Neural crest cell (in vitro differentiated cells): ENCODE data around the gene CIZ1. TPM values are rescaled to one million over a fixed set of nuclear protein-coding genes. Genes with fewer than 3 reads are reported as not detected.

Experiments used
- DNase-seq: peaks from one replicate; pipeline ENCODE4 v3.0.0; 2021; ENCODE audit warnings: low read depth, mixed read lengths, low spot score
- H3K27ac Mint-ChIP-seq: one replicate; pipeline ENCODE4 v1.8.0; 2021; ENCODE audit warnings: mild to moderate bottlenecking, mixed read lengths; ENCODE audit not compliant: unreplicated experiment
- H3K27me3 Mint-ChIP-seq: 2 replicates; pipeline ENCODE4 v1.8.0; 2021; ENCODE audit warnings: low read depth, mild to moderate bottlenecking, mixed read lengths
- H3K36me3 Mint-ChIP-seq: 2 replicates; pipeline ENCODE4 v1.8.0; 2021; ENCODE audit warnings: low read depth, mild to moderate bottlenecking, mixed read lengths
- H3K4me1 Mint-ChIP-seq: 2 replicates; pipeline ENCODE4 v1.8.0; 2021; ENCODE audit warnings: mixed read lengths
- H3K4me3 Mint-ChIP-seq: one replicate; pipeline ENCODE4 v1.8.0; 2021; ENCODE audit warnings: mild to moderate bottlenecking, mixed read lengths
- H3K9me3 Mint-ChIP-seq: 2 replicates; pipeline ENCODE4 v1.8.0; 2021; ENCODE audit warnings: mixed read lengths
- total RNA-seq: library from RNA; stranded (reverse); gene quantifications from 2 replicates; pipeline ENCODE4 v1.2.1, GENCODE V29; 2021
- TF ChIP-seq, protein P1 (sequence below): fragments of 200-600 bp; sonication (generic); conservative IDR thresholded peaks from 2 replicates; pipeline ENCODE4 v1.5.0; 2021; ENCODE audit warnings: antibody characterized with exemption, mild to moderate bottlenecking

The CIZ1 gene
- total RNA-seq, 1 donor from 2014 or later, result 226 TPM

DNA sequence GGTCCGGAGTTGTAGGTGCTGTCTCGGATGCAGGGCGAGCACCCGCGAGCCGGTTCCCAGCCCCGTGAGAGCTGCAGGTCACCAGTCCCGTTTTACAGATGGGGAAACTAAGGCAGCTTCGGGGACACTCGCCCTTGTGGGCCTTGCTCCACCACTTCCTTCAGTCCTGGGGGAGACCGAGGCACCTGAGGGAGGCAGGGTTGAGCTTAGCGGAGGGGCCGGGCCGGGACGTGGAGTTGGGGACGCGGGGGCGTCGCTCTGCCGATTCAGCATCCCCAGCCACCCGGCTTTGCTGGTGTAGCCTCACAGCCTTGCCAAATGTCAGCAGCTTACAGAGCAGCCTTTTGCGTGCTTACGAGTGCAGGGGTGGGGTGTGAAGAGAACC is 30.8 kb downstream of the CIZ1 start:
- TF ChIP-seq, protein P1, sequence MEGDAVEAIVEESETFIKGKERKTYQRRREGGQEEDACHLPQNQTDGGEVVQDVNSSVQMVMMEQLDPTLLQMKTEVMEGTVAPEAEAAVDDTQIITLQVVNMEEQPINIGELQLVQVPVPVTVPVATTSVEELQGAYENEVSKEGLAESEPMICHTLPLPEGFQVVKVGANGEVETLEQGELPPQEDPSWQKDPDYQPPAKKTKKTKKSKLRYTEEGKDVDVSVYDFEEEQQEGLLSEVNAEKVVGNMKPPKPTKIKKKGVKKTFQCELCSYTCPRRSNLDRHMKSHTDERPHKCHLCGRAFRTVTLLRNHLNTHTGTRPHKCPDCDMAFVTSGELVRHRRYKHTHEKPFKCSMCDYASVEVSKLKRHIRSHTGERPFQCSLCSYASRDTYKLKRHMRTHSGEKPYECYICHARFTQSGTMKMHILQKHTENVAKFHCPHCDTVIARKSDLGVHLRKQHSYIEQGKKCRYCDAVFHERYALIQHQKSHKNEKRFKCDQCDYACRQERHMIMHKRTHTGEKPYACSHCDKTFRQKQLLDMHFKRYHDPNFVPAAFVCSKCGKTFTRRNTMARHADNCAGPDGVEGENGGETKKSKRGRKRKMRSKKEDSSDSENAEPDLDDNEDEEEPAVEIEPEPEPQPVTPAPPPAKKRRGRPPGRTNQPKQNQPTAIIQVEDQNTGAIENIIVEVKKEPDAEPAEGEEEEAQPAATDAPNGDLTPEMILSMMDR, result no peak
- no peaks in the 10 kb centered on the region for H3K9me3 Mint-ChIP-seq
- no peak for DNase-seq
- H3K27ac Mint-ChIP-seq, result no peak overlapping the region
- H3K4me3 Mint-ChIP-seq, result peak overlapping the region; percentile 90
- no peaks in the 10 kb centered on the region for H3K27me3 Mint-ChIP-seq
- peaks cover 4% of the 10 kb centered on the region for H3K36me3 Mint-ChIP-seq
- peaks cover 5% of the 10 kb centered on the region for H3K4me1 Mint-ChIP-seq

DNA sequence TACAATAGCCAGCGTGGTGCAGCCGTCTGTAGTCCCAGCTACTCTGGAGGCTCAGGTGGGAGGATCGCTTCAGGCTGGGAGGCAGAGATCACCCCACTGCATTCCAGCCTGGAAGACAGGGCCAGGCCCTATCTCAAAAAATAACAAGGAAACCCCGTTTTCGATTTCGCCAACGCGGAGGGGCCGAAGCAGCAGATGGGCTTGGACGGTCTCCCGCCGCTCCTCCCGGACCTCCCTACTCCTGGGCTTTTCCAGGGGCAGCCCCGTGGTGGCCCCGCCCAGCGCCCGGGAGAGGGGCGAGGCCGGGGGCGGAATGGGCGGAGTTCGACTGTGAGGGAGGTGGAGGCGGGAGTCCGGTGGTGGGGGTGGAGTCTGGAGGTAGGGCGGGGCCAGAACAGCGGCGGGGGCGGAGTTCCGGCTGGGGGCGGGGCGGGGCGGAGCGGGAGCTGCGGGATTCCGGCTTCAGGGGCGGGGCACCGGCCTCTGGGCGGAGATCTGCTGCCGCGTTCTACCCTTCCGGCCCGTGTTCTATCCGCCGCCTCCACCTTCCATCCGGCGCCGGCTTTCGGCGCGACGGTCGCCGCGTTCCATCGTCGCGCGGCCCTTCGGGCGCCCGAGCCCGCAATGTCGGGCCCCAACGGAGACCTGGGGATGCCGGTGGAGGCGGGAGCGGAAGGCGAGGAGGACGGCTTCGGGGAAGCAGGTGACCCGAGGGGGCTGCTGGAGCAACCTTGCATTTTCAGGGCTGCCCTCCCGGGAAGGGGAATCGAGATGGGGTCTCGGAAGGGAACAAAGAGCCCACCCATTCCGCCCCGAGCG is 31.4 kb downstream of the CIZ1 start, which contains the start of gene BBLN:
BBLN (plus strand) TSS at position 482 of the 819 bp plus-strand sequence; CDS start at position 625, 143 bp downstream.
- Mint-ChIP-seq H3K4me1 (peaks cover 5% of the 10 kb centered on the region), H3K27ac (peak within 1 kb of the TSS; percentile 85), H3K27me3 (no peaks in the 10 kb centered on the region), H3K9me3 (no peaks in the 10 kb centered on the region), H3K36me3 (peaks cover 4% of the 10 kb centered on the region), H3K4me3 (peak within 1 kb of the TSS; percentile 90)
- peak; percentile 98 for DNase-seq
- TF ChIP-seq, protein P1, result no peak

DNA sequence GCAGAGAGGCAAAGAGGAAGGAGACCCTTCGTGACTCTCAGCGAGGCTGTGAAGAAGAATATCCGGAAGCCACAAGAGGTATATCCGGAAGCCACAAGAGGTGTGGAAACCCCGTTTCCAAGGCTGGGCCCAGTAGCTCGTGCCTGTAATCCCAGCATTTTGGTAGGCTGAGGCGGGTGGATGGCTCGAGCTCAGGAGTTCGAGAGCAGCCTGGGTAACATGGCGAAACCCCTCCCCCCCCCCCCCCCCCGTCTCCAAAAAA is 31.9 kb downstream of the CIZ1 start:
- no peak for DNase-seq
- no peaks in the 10 kb centered on the region for H3K9me3 Mint-ChIP-seq
- H3K36me3 Mint-ChIP-seq, result peaks cover 4% of the 10 kb centered on the region
- peaks cover 5% of the 10 kb centered on the region for H3K4me1 Mint-ChIP-seq
- peak overlapping the region; percentile 82 for H3K4me3 Mint-ChIP-seq
- no peaks in the 10 kb centered on the region for H3K27me3 Mint-ChIP-seq
- TF ChIP-seq, protein P1, result no peak
- H3K27ac Mint-ChIP-seq, result peak overlapping the region; percentile 85

DNA sequence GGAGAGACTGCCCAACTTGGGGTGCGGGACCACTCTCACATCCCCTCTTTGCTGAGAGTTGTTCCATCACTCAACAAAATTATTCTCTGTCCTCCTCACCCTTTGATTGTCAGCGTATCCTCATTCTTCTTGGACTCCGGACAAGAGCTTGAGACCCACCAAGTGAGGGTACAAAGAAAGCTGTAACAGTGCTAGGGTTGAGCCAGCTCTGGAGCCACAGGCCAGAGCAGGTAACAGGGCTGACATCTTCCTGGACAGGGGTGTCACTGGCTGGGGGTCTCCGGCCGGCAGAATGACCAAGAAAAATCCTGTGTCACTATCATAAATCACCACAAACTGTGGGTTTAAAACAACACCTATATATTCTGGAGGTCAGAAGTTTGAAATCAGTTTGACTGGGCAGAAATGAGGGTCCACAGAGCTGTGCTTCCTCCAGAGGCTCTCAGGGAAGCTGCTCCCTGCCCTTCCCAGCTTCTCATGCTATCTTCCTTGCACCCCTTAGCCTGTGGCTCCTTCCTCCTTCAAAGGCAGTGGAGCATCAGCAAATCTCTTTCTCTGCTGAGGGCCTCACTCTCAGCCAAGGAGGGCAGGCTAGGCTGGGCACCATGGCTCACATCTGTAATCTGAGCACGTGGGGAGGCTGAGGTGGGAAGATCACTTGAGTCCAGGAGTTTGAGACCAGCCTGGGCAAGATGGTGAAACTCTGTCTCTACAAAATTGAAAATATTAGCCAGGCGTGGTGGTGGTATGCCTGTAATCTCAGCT is 35.5 kb downstream of the CIZ1 start:
- Mint-ChIP-seq H3K4me3 (peak overlapping the region; percentile 31), H3K27ac (no peak overlapping the region), H3K27me3 (no peaks in the 10 kb centered on the region), H3K4me1 (peaks cover 2% of the 10 kb centered on the region), H3K36me3 (no peaks in the 10 kb centered on the region), H3K9me3 (no peaks in the 10 kb centered on the region)
- no peak for DNase-seq
- TF ChIP-seq, protein P1, result no peak

DNA sequence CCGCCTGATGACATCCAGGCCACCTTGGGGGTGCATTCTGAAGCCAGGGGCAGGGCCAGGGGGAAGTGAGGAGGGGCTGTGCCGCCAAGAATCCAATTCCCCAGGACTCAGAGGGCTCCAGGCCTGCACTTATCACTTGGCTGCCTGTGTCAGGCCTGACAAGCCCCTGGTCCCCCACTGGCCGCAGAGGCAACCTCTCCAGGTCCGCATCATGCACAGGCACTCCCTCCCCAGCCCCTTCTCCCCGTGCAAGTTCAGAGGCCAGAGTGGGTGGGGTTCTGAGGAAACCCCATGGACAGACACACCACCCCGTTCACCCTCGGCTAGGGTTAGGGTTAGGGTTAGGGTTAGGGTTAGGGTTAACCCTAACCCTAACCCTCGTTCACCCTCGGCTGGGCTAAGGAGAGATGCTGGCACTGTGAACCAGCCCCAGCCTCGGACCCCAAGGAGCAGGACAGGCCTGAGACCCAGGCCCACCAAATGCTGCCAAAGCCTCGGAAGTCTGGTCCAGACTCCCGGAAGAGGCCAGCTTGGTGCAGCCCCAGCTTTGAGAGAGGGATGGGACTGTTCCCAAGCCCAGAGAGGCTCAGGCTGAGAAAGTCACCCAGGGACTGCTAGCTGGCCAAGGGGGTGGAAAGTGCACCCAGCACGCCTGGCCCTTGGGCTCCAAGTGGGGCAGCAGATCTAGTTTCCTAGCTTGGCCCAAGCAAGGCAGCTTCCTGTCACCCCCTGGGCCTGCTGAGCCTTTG is 37.3 kb downstream of the CIZ1 start:
- H3K4me3 Mint-ChIP-seq, result no peak overlapping the region
- H3K27ac Mint-ChIP-seq, result no peak overlapping the region
- no peak for DNase-seq
- H3K9me3 Mint-ChIP-seq, result no peaks in the 10 kb centered on the region
- TF ChIP-seq, protein P1, result no peak
- H3K36me3 Mint-ChIP-seq, result no peaks in the 10 kb centered on the region
- H3K27me3 Mint-ChIP-seq, result no peaks in the 10 kb centered on the region
- peaks cover 2% of the 10 kb centered on the region for H3K4me1 Mint-ChIP-seq
